CD14-positive monocyte (primary cell): ENCODE results near the gene KLHL36. TPM values are rescaled to one million over a fixed set of nuclear protein-coding genes. Genes with fewer than 3 reads are reported as not detected.
"Not testable (repeated sequence)": the region's sequence is repeated elsewhere in the genome, so short reads cannot be mapped to it uniquely, and the experiment has no call there.

ENCODE experiments used
- DNase-seq, 3 donors: peaks; one replicate each; pipeline ENCODE4 v3.0.0-alpha.2; 2011 to 2022
- H2AFZ ChIP-seq: 2 replicates; pipeline ENCODE4 v1.6.0; 2012; ENCODE audit warnings: mild to moderate bottlenecking, low read depth, low read length, inconsistent platforms; ENCODE audit not compliant: insufficient read depth, poor library complexity, severe bottlenecking
- H3K27ac ChIP-seq, 2 donors: 1 replicate in 1 of 2; 2 replicates in 1 of 2; pipeline ENCODE4 v1.5.1; 2012 to 2013; ENCODE audit warnings: low read length in 2 of 2, control low read depth in 1 of 2, inconsistent platforms in 1 of 2, low read depth in 1 of 2, mild to moderate bottlenecking in 1 of 2
- H3K27me3 ChIP-seq, 2 donors: one replicate each; pipeline versions ENCODE4 v1.6.0 to v1.6.1; 2011 to 2013; ENCODE audit warnings: low read length in 2 of 2; ENCODE audit not compliant: control insufficient read depth in 2 of 2, insufficient read depth in 2 of 2
- H3K36me3 ChIP-seq, 2 donors: replicated peaks in 1 of 2; 1 replicate in 1 of 2; 2 replicates in 1 of 2; pipeline versions ENCODE4 v1.5.1 to v1.6.1; 2012 to 2013; ENCODE audit warnings: low read length in 2 of 2, control low read depth in 1 of 2, inconsistent platforms in 1 of 2, mild to moderate bottlenecking in 1 of 2; ENCODE audit not compliant: insufficient read depth in 2 of 2, control insufficient read depth in 1 of 2
- H3K4me1 ChIP-seq, 2 donors: 1 replicate in 1 of 2; 2 replicates in 1 of 2; pipeline versions ENCODE4 v1.5.1 to v1.6.1; 2012 to 2013; ENCODE audit warnings: low read length in 2 of 2, control low read depth in 1 of 2, inconsistent platforms in 1 of 2, mild to moderate bottlenecking in 1 of 2, moderate library complexity in 1 of 2; ENCODE audit not compliant: insufficient read depth in 2 of 2, control insufficient read depth in 1 of 2
- H3K4me2 ChIP-seq: replicated peaks from 2 replicates; pipeline ENCODE3; 2012; ENCODE audit warnings: low read length, moderate library complexity, mild to moderate bottlenecking; ENCODE audit not compliant: poor library complexity, severe bottlenecking; ENCODE audit errors: extremely low read depth
- H3K4me3 ChIP-seq, 3 experiments: fragments of 200-600 bp in 1 of 3; sonication (generic) in 1 of 3; replicated peaks in 1 of 3; 1 replicate in 2 of 3; 2 replicates in 1 of 3; pipeline ENCODE4 v1.5.1; 2011 to 2013; ENCODE audit warnings: low read length in 3 of 3, mild to moderate bottlenecking in 3 of 3, control low read depth in 2 of 3, low read depth in 2 of 3, inconsistent platforms in 1 of 3, moderate library complexity in 1 of 3
- H3K79me2 ChIP-seq: 2 replicates; pipeline ENCODE4 v1.6.0; 2012; ENCODE audit warnings: mild to moderate bottlenecking, control low read depth, inconsistent platforms, low read length, moderate library complexity; ENCODE audit not compliant: insufficient read depth
- H3K9ac ChIP-seq: 2 replicates; pipeline ENCODE4 v1.6.0; 2017; ENCODE audit warnings: low read length, mild to moderate bottlenecking; ENCODE audit not compliant: insufficient read depth, poor library complexity, severe bottlenecking
- H3K9me3 ChIP-seq, 2 donors: replicated peaks in 1 of 2; 1 replicate in 1 of 2; 2 replicates in 1 of 2; pipeline versions ENCODE4 v1.5.1 to v1.6.1; 2012 to 2013; ENCODE audit warnings: low read length in 2 of 2, control low read depth in 1 of 2; ENCODE audit not compliant: control insufficient read depth in 1 of 2, insufficient read depth in 1 of 2
- H4K20me1 ChIP-seq: 2 replicates; pipeline ENCODE4 v1.6.0; 2012; ENCODE audit warnings: mild to moderate bottlenecking, low read length, control low read depth, moderate library complexity; ENCODE audit not compliant: insufficient read depth
- H3K27ac Mint-ChIP-seq, 7 donors: one replicate each; pipeline ENCODE4 v1.8.0; 2020; ENCODE audit warnings: mild to moderate bottlenecking in 7 of 7, mixed read lengths in 7 of 7, moderate library complexity in 6 of 7, inconsistent platforms in 2 of 7
- H3K27me3 Mint-ChIP-seq, 3 donors: one replicate each; pipeline ENCODE4 v1.8.0; 2021 to 2022; ENCODE audit warnings: low read depth in 3 of 3, mild to moderate bottlenecking in 3 of 3, mixed read lengths in 3 of 3, moderate library complexity in 3 of 3, inconsistent platforms in 1 of 3
- H3K36me3 Mint-ChIP-seq, 2 donors: one replicate each; pipeline ENCODE4 v1.8.0; 2020; ENCODE audit warnings: mixed read lengths in 2 of 2, inconsistent platforms in 1 of 2, mild to moderate bottlenecking in 1 of 2
- H3K4me1 Mint-ChIP-seq: one replicate; pipeline ENCODE4 v1.8.0; 2020; ENCODE audit warnings: mild to moderate bottlenecking, mixed read lengths
- H3K4me3 Mint-ChIP-seq, 2 donors: one replicate each; pipeline ENCODE4 v1.8.0; 2020; ENCODE audit warnings: mild to moderate bottlenecking in 2 of 2, mixed read lengths in 2 of 2, moderate library complexity in 1 of 2
- H3K9me3 Mint-ChIP-seq, 7 donors: one replicate each; pipeline ENCODE4 v1.8.0; 2020 to 2022; ENCODE audit warnings: mixed read lengths in 7 of 7, mild to moderate bottlenecking in 6 of 7, moderate library complexity in 6 of 7, inconsistent platforms in 2 of 7
- whole genome bisulfite sequencing: methylation state at CpG from one replicate; pipeline ENCODE4 v1.1.5; 2013; ENCODE audit warnings: missing lambda C conversion rate; ENCODE audit not compliant: insufficient coverage; 5-methylcytosine and 5-hydroxymethylcytosine counted together
- intact Hi-C, 2 donors: fragments of 100-400 bp; cut with micrococcal nuclease; formaldehyde crosslinking; loops; one replicate each; pipeline versions ENCODE4 v1.15.0 to v1.15.1; 2023
- polyA plus RNA-seq, 3 donors: library from polyadenylated mRNA; depleted of rRNA in 1 of 3; unstranded in 2 of 3; stranded (reverse) in 1 of 3; fragments of 300-500 nt in 2 of 3; fragments of >200 nt in 1 of 3; fragmentation: Illumina TruSeq in 2 of 3; gene quantifications; 1 replicate in 2 of 3; 2 replicates in 1 of 3; pipeline ENCODE4 v1.2.3, GENCODE V29; 2012 to 2021
- TF ChIP-seq, protein P1 (sequence below): fragments of 200-600 bp; IDR thresholded peaks from one replicate; pipeline ENCODE4 v1.8.0; 2022; ENCODE audit warnings: antibody characterized with exemption, mild to moderate bottlenecking

The KLHL36 gene
- polyA plus RNA-seq, 3 donors, result 12.1 to 50.8 (median 14.2) TPM

DNA sequence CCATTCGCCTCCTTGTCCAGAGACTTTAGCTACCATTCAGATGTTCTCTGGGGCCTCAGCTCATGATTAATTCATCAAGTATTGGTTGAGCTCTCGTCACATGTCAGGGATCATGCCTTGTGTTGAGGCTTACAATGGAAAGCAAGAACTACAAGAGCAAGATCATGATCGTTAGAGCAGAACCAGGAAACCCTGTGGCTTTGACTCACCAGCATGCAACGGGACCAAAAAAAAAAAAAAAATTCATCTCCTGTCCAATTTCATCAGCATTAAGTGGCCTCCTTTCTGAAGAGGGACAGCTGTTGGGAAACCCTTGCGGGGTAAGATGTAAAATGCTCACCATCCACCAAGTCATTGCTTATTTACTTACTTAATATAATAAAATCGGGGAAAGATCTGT lies 39.4 kb downstream of the KLHL36 start:
- no peak overlapping the region for H3K4me2 ChIP-seq
- H3K27ac ChIP-seq, result peak overlapping the region in 1 of 2 donors; percentile 14
- no peaks in the 10 kb centered on the region for H4K20me1 ChIP-seq
- WGBS, result 45% methylated on average over 3 of the region's 6 CpGs
- no peak overlapping the region for H2AFZ ChIP-seq
- H3K9me3 Mint-ChIP-seq, result peaks cover 0 to 14% (median 3%) of the 10 kb centered on the region in 7 donors
- TF ChIP-seq, protein P1, sequence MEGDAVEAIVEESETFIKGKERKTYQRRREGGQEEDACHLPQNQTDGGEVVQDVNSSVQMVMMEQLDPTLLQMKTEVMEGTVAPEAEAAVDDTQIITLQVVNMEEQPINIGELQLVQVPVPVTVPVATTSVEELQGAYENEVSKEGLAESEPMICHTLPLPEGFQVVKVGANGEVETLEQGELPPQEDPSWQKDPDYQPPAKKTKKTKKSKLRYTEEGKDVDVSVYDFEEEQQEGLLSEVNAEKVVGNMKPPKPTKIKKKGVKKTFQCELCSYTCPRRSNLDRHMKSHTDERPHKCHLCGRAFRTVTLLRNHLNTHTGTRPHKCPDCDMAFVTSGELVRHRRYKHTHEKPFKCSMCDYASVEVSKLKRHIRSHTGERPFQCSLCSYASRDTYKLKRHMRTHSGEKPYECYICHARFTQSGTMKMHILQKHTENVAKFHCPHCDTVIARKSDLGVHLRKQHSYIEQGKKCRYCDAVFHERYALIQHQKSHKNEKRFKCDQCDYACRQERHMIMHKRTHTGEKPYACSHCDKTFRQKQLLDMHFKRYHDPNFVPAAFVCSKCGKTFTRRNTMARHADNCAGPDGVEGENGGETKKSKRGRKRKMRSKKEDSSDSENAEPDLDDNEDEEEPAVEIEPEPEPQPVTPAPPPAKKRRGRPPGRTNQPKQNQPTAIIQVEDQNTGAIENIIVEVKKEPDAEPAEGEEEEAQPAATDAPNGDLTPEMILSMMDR, result no peak
- peaks cover 0 to 3% of the 10 kb centered on the region in 2 donors for H3K36me3 Mint-ChIP-seq
- peaks cover 1 to 3% (median 3%) of the 10 kb centered on the region in 3 donors for H3K27me3 Mint-ChIP-seq
- no peaks in the 10 kb centered on the region for H3K9me3 ChIP-seq
- peaks cover 36% of the 10 kb centered on the region for H3K4me1 Mint-ChIP-seq
- H3K4me1 ChIP-seq, result peaks cover 25 to 39% of the 10 kb centered on the region in 2 donors
- H3K27ac Mint-ChIP-seq, result peak overlapping the region; percentile 19 to 90 (median 81)
- no peak overlapping the region for H3K4me3 Mint-ChIP-seq
- H3K36me3 ChIP-seq, result no peaks in the 10 kb centered on the region
- no peaks in the 10 kb centered on the region for H3K27me3 ChIP-seq
- no peaks in the 10 kb centered on the region for H3K79me2 ChIP-seq
- no peak overlapping the region for H3K4me3 ChIP-seq
- no peak overlapping the region for H3K9ac ChIP-seq
- intact Hi-C loops, result loop anchor here in 1 of 2 donors (5.0 kb wide), 1 partner anchor 40 kb away; no protein-coding TSS in a partner anchor
- DNase-seq, result peak; percentile 80 to 90 (median 83)

DNA sequence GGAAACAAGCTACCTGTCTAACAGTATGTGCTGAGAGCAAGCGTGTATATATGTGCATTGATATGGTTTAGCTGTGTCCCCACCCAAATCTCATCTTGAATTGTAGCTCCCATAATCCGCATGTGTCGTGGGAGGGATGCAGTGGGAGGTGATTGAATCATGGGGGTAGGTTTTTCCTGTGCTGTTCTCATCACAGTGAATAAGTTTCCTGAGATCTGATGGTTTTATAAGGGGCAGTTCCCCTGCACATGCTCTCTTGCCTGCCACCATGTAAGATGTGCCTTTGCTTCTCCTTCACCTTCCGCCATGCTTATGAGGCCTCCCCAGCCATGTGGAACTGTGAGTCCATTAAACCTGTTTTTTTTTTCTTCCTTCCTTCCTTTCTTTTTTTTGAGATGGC lies 39.9 kb downstream of the KLHL36 start:
- H3K27ac Mint-ChIP-seq, result peak overlapping the region in 5 of 7 donors; percentile 28 to 90 (median 56)
- H3K36me3 ChIP-seq, H4K20me1 ChIP-seq, H3K79me2 ChIP-seq, H2AFZ ChIP-seq, H3K36me3 Mint-ChIP-seq, H3K4me3 Mint-ChIP-seq, H3K9ac ChIP-seq, H3K27me3 ChIP-seq, H3K4me3 ChIP-seq, DNase-seq, H3K9me3 ChIP-seq, H3K27ac ChIP-seq, H3K27me3 Mint-ChIP-seq, H3K4me2 ChIP-seq: not testable (repeated sequence)
- H3K4me1 Mint-ChIP-seq, result peaks cover 38% of the 10 kb centered on the region
- 100% methylated on average over 1 of the region's 4 CpGs for WGBS
- peaks cover 0 to 14% (median 4%) of the 10 kb centered on the region in 7 donors for H3K9me3 Mint-ChIP-seq
- H3K4me1 ChIP-seq, result peaks cover 27 to 40% of the 10 kb centered on the region in 2 donors
- intact Hi-C loops, result loop anchor here in 1 of 2 donors (5.0 kb wide), 1 partner anchor 39 kb away; no protein-coding TSS in a partner anchor
